ENCODE measurements around the gene IMPA2. TPM values are rescaled to one million over a fixed set of nuclear protein-coding genes. Genes with fewer than 3 reads are reported as not detected.

IMPA2 gene
- total RNA-seq, 1 experiment from 2014 or later, result 34.8 TPM

- Mint-ChIP-seq H3K4me3 (ENCODE audit: low read depth, unreplicated experiment) (no peak overlapping the region), H3K4me1 (ENCODE audit: low read depth, unreplicated experiment) (peaks cover 14% of the 10 kb centered on the region), H3K27me3 (ENCODE audit: unreplicated experiment) (peaks cover 51% of the 10 kb centered on the region), H3K36me3 (ENCODE audit: insufficient read depth, unreplicated experiment) (peaks cover 3% of the 10 kb centered on the region), H3K9me3 (ENCODE audit: low read depth, unreplicated experiment) (no peaks in the 10 kb centered on the region), H3K27ac (ENCODE audit: unreplicated experiment) (no peak overlapping the region)
- BruUV-seq (replicated peaks), result no TSS peak
- CTCF ChIA-PET, result interaction anchor here (0.6 kb wide), 1 partner anchor 488 kb away, joined by 3 read pairs; no protein-coding TSS in a partner anchor
- DNase-seq, result no peak
- TF ChIP-seq, protein P1, sequence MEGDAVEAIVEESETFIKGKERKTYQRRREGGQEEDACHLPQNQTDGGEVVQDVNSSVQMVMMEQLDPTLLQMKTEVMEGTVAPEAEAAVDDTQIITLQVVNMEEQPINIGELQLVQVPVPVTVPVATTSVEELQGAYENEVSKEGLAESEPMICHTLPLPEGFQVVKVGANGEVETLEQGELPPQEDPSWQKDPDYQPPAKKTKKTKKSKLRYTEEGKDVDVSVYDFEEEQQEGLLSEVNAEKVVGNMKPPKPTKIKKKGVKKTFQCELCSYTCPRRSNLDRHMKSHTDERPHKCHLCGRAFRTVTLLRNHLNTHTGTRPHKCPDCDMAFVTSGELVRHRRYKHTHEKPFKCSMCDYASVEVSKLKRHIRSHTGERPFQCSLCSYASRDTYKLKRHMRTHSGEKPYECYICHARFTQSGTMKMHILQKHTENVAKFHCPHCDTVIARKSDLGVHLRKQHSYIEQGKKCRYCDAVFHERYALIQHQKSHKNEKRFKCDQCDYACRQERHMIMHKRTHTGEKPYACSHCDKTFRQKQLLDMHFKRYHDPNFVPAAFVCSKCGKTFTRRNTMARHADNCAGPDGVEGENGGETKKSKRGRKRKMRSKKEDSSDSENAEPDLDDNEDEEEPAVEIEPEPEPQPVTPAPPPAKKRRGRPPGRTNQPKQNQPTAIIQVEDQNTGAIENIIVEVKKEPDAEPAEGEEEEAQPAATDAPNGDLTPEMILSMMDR (IDR thresholded peaks at IDR 0.05; ENCODE audit: unreplicated experiment), result no peak
- intact Hi-C loops (cut with micrococcal nuclease; ENCODE audit: unreplicated experiment), result no loop called here
These were observed 62.5 kb downstream of the IMPA2 start for GRCh38 chr18:12043811-12044210.

DNA sequence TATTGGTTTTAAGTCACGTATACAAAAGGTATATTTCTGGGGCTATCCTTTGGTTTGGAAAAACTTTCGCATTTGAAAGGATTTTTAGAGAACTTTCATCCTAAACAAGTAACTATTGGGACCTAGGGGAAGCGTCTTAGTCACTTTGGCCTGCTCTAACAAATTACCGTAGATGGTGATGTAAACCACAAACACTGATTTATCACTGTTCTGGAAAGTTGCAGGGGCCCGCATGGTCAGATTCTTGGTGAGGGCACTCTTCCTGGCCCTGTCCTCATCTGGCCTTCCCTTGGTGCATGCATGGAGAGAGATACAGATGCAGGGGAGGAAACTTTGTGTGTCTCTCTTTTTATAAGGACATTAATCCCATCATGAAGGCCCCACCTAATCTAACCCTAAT lies 63.3 kb downstream of the IMPA2 start:
- DNase-seq, result no peak
- Mint-ChIP-seq H3K9me3 (ENCODE audit: low read depth, unreplicated experiment) (no peaks in the 10 kb centered on the region), H3K36me3 (ENCODE audit: insufficient read depth, unreplicated experiment) (no peaks in the 10 kb centered on the region), H3K4me1 (ENCODE audit: low read depth, unreplicated experiment) (peaks cover 22% of the 10 kb centered on the region), H3K27me3 (ENCODE audit: unreplicated experiment) (peaks cover 59% of the 10 kb centered on the region), H3K27ac (ENCODE audit: unreplicated experiment) (no peak overlapping the region), H3K4me3 (ENCODE audit: low read depth, unreplicated experiment) (no peak overlapping the region)
- TF ChIP-seq, protein P1 (IDR thresholded peaks at IDR 0.05; ENCODE audit: unreplicated experiment), result no peak
- intact Hi-C loops (cut with micrococcal nuclease; ENCODE audit: unreplicated experiment), result no loop called here
- no TSS peak for BruUV-seq (replicated peaks)
- CTCF ChIA-PET, result interaction anchor here (0.6 kb wide), 1 partner anchor 16 kb away, joined by 3 read pairs; no protein-coding TSS in a partner anchor

GRCh38 chr18:12046046-12046750 lies 64.9 kb downstream of the IMPA2 start:
- H3K27ac Mint-ChIP-seq (ENCODE audit: unreplicated experiment), result no peak overlapping the region
- no peaks in the 10 kb centered on the region for H3K36me3 Mint-ChIP-seq (ENCODE audit: insufficient read depth, unreplicated experiment)
- DNase-seq, result no peak
- intact Hi-C loops (cut with micrococcal nuclease; ENCODE audit: unreplicated experiment), result no loop called here
- peaks cover 24% of the 10 kb centered on the region for H3K4me1 Mint-ChIP-seq (ENCODE audit: low read depth, unreplicated experiment)
- TF ChIP-seq, protein P1 (IDR thresholded peaks at IDR 0.05; ENCODE audit: unreplicated experiment), result no peak
- CTCF ChIA-PET, result interaction anchor here (0.6 kb wide), 1 partner anchor 152 kb away, joined by 3 read pairs; no protein-coding TSS in a partner anchor
- BruUV-seq (replicated peaks), result no TSS peak
- peaks cover 64% of the 10 kb centered on the region for H3K27me3 Mint-ChIP-seq (ENCODE audit: unreplicated experiment)
- no peak overlapping the region for H3K4me3 Mint-ChIP-seq (ENCODE audit: low read depth, unreplicated experiment)
- H3K9me3 Mint-ChIP-seq (ENCODE audit: low read depth, unreplicated experiment), result no peaks in the 10 kb centered on the region

DNA sequence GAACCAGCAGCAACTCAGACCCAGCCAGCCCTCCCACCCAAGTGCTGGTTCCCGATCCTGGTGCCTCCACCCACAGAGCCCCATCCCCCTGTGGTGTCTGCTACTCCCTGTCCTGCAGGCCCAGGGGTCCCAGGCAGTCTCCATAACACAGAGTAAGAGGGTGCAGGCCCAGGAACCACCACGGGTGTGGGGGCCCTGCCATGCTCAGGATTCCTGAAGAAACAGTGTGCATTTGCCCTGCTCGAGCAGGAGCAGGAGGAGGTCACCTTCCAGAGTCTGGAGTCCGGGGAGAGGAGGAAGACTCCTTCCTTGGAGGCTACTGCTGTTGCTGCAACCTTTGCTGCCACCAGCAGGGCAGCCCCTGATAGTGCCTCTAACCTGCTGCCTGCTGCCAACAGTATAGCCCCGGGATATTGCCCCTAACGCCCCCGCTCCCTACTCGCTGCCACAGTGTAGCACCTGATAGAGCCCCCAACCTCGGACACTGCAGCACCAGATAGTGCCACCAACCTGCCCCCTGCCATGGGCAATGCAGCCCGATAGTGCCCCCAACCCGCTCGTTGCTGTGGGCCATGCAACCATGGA lies 65.5 kb downstream of the IMPA2 start:
- TF ChIP-seq, protein P1 (IDR thresholded peaks at IDR 0.05; ENCODE audit: unreplicated experiment), result no peak
- no peak overlapping the region for H3K27ac Mint-ChIP-seq (ENCODE audit: unreplicated experiment)
- CTCF ChIA-PET, result interaction anchor here (0.6 kb wide), 1 partner anchor 152 kb away, joined by 3 read pairs; no protein-coding TSS in a partner anchor
- intact Hi-C loops (cut with micrococcal nuclease; ENCODE audit: unreplicated experiment), result no loop called here
- H3K9me3 Mint-ChIP-seq (ENCODE audit: low read depth, unreplicated experiment), result no peaks in the 10 kb centered on the region
- no peak overlapping the region for H3K4me3 Mint-ChIP-seq (ENCODE audit: low read depth, unreplicated experiment)
- no peak for DNase-seq
- no TSS peak for BruUV-seq (replicated peaks)
- no peaks in the 10 kb centered on the region for H3K36me3 Mint-ChIP-seq (ENCODE audit: insufficient read depth, unreplicated experiment)
- H3K4me1 Mint-ChIP-seq (ENCODE audit: low read depth, unreplicated experiment), result peaks cover 17% of the 10 kb centered on the region
- H3K27me3 Mint-ChIP-seq (ENCODE audit: unreplicated experiment), result peaks cover 61% of the 10 kb centered on the region
